HCT116 (cell line): Measurements from ENCODE around the gene C7orf33. TPM values are rescaled to one million over a fixed set of nuclear protein-coding genes. Genes with fewer than 3 reads are reported as not detected.

Experiments used
- ATAC-seq: fragments of 200-7000 bp; cut with Tn5 transposase; 2 replicates; pipeline ENCODE4 v1.9.1; 2020; ENCODE audit warnings: mild to moderate bottlenecking, moderate library complexity
- BruUV-seq: library from RNA; stranded (reverse); fragments of 400-500 nt; replicated peaks from 2 replicates; lab custom pipeline; 2021; lab: Mats Ljungman, UMichigan
- CTCF ChIA-PET: fragments of 300-600 bp; sonication (Branson Sonifier 250); formaldehyde crosslinking; loops from one replicate; lab custom pipeline; 2021; ENCODE audit warnings: antibody characterized with exemption; lab: Charles Lee
- POLR2A ChIA-PET: fragments of 300-600, 350-600 bp; sonication (Branson Sonifier 250); formaldehyde crosslinking; loops from one replicate; lab custom pipeline; 2021; ENCODE audit warnings: antibody characterized with exemption; lab: Charles Lee
- RAD21 ChIA-PET, 2 experiments: fragments of 300-600 bp; sonication (Branson Sonifier 250); formaldehyde crosslinking; loops; one replicate each; lab custom pipeline; 2023; ENCODE audit warnings: low total read pairs in 2 of 2; ENCODE audit not compliant: uncharacterized antibody in 2 of 2, unreplicated experiment in 2 of 2, low non-redundant PET in 1 of 2; lab: Charles Lee
- DNase-seq: peaks from one replicate; pipeline ENCODE4 v3.0.0-alpha.2; 2010; ENCODE audit warnings: low read depth, low spot score
- H2AFZ ChIP-seq: fragments of 200-600 bp; shearing (Covaris generic), sonication (generic); 2 replicates; pipeline ENCODE4 v1.6.1; 2017; ENCODE audit warnings: low read depth, mixed run types, mixed read lengths, antibody characterized with exemption, low read length; ENCODE audit not compliant: poor library complexity, severe bottlenecking
- H3K27ac ChIP-seq: 2 replicates; pipeline ENCODE4 v1.5.1; 2012; ENCODE audit warnings: low read depth, low read length
- H3K27me3 ChIP-seq: fragments of 200-600 bp; sonication (generic); 2 replicates; pipeline ENCODE4 v1.6.1; 2016; ENCODE audit warnings: mixed run types, low read length, mixed read lengths; ENCODE audit not compliant: insufficient read depth
- H3K36me3 ChIP-seq, 2 experiments: fragments of 200-500 bp in 1 of 2; fragments of 200-600 bp in 1 of 2; sonication (Bioruptor generic) in 1 of 2; sonication (generic) in 1 of 2; 2 replicates each; pipeline versions ENCODE4 v1.5.1 to v1.6.1; 2014 to 2016; ENCODE audit warnings: low read length in 2 of 2, inconsistent platforms in 1 of 2, mixed read lengths in 1 of 2, mixed run types in 1 of 2; ENCODE audit not compliant: insufficient read depth in 2 of 2, control insufficient read depth in 1 of 2
- H3K4me1 ChIP-seq, 2 experiments: fragments of 200-600 bp in 1 of 2; sonication (generic) in 1 of 2; 2 replicates each; pipeline versions ENCODE4 v1.5.1 to v1.6.1; 2012 to 2017; ENCODE audit warnings: low read length in 2 of 2, inconsistent platforms in 1 of 2, mild to moderate bottlenecking in 1 of 2, mixed read lengths in 1 of 2, mixed run types in 1 of 2, moderate library complexity in 1 of 2; ENCODE audit not compliant: insufficient read depth in 2 of 2, control insufficient read depth in 1 of 2
- H3K4me2 ChIP-seq: fragments of 200-600 bp; sonication (generic); 2 replicates; pipeline ENCODE4 v1.6.1; 2017; ENCODE audit warnings: mixed run types, low read length, mixed read lengths
- H3K4me3 ChIP-seq, 2 experiments: fragments of 200-600 bp in 1 of 2; sonication (generic) in 1 of 2; replicated peaks in 1 of 2; 2 replicates each; pipeline ENCODE4 v1.5.1; 2011 to 2016; ENCODE audit warnings: low read length in 2 of 2, control low read depth in 1 of 2, low read depth in 1 of 2, mild to moderate bottlenecking in 1 of 2, mixed read lengths in 1 of 2, mixed run types in 1 of 2
- H3K79me2 ChIP-seq: fragments of 200-600 bp; sonication (generic); 2 replicates; pipeline ENCODE4 v1.6.1; 2017; ENCODE audit warnings: mild to moderate bottlenecking, mixed run types, low read length, moderate library complexity, mixed read lengths; ENCODE audit not compliant: insufficient read depth
- H3K9ac ChIP-seq: fragments of 200-600 bp; sonication (generic); 2 replicates; pipeline ENCODE4 v1.6.1; 2016; ENCODE audit warnings: low read length, mixed read lengths
- H3K9me2 ChIP-seq: fragments of 200-600 bp; sonication (generic), shearing (Covaris generic); 2 replicates; pipeline ENCODE4 v1.6.1; 2017; ENCODE audit warnings: mixed run types, mild to moderate bottlenecking, moderate library complexity; ENCODE audit not compliant: insufficient read depth
- H3K9me3 ChIP-seq, 2 experiments: fragments of 200-500 bp in 1 of 2; fragments of 200-600 bp in 1 of 2; sonication (Bioruptor generic) in 1 of 2; sonication (generic) in 1 of 2; 2 replicates each; pipeline ENCODE4 v1.6.1; 2014 to 2017; ENCODE audit warnings: low read length in 2 of 2, mixed read lengths in 2 of 2, inconsistent platforms in 1 of 2, low read depth in 1 of 2, mild to moderate bottlenecking in 1 of 2, mixed run types in 1 of 2, moderate library complexity in 1 of 2; ENCODE audit not compliant: control insufficient read depth in 1 of 2, insufficient read depth in 1 of 2
- H4K20me1 ChIP-seq: fragments of 200-600 bp; sonication (generic), shearing (Covaris generic); 2 replicates; pipeline ENCODE4 v1.6.1; 2017; ENCODE audit warnings: mixed run types, mild to moderate bottlenecking, moderate library complexity; ENCODE audit not compliant: insufficient read depth
- CEBPB ChIP-seq: IDR thresholded peaks from 2 replicates; pipeline ENCODE4 v1.6.1; 2012; ENCODE audit warnings: low read depth
- CTCF ChIP-seq, 3 experiments: fragments of 200-600 bp in 1 of 3; sonication (generic) in 1 of 3; IDR thresholded peaks in 2 of 3; conservative IDR thresholded peaks in 1 of 3; 2 replicates each; pipeline ENCODE4 v1.5.1; 2012 to 2017; ENCODE audit warnings: low read depth in 2 of 3, low read length in 2 of 3, antibody characterized with exemption in 1 of 3, borderline replicate concordance in 1 of 3, control low read depth in 1 of 3, mild to moderate bottlenecking in 1 of 3, mixed read lengths in 1 of 3, mixed run types in 1 of 3, moderate library complexity in 1 of 3; ENCODE audit not compliant: insufficient read depth in 1 of 3
- EGR1 ChIP-seq: IDR thresholded peaks from 2 replicates; pipeline ENCODE4 v1.6.1; 2012; ENCODE audit warnings: low read depth
- ELF1 ChIP-seq: IDR thresholded peaks from 2 replicates; pipeline ENCODE4 v1.6.1; 2012; ENCODE audit warnings: low read depth, borderline replicate concordance
- EZH2phosphoT487 ChIP-seq: fragments of 200-600 bp; IDR thresholded peaks from 2 replicates; pipeline ENCODE4 v1.6.1; 2018; ENCODE audit warnings: antibody characterized with exemption, borderline replicate concordance
- FOSL1 ChIP-seq: IDR thresholded peaks from 2 replicates; pipeline ENCODE4 v1.6.1; 2012; ENCODE audit warnings: low read depth
- JUND ChIP-seq: IDR thresholded peaks from 2 replicates; pipeline ENCODE4 v1.6.1; 2012
- MAX ChIP-seq: IDR thresholded peaks from 2 replicates; pipeline ENCODE4 v1.6.1; 2012
- POLR2A ChIP-seq: IDR thresholded peaks from 2 replicates; pipeline ENCODE4 v1.7.0; 2011; ENCODE audit warnings: borderline replicate concordance; ENCODE audit not compliant: insufficient read depth, insufficient read length; ENCODE audit errors: extremely low read depth
- POLR2AphosphoS5 ChIP-seq: IDR thresholded peaks from 2 replicates; pipeline ENCODE4 v1.6.1; 2011; ENCODE audit warnings: mild to moderate bottlenecking, low read depth, low read length, moderate library complexity
- REST ChIP-seq: IDR thresholded peaks from 2 replicates; pipeline ENCODE4 v1.6.1; 2012; ENCODE audit warnings: low read depth
- SIN3A ChIP-seq: IDR thresholded peaks from 2 replicates; pipeline ENCODE4 v1.6.1; 2012; ENCODE audit warnings: low read depth
- SRF ChIP-seq: IDR thresholded peaks from 2 replicates; pipeline ENCODE4 v1.6.1; 2012; ENCODE audit warnings: low read depth
- YY1 ChIP-seq: IDR thresholded peaks from 2 replicates; pipeline ENCODE4 v1.6.1; 2011; ENCODE audit warnings: low read length, low read depth, moderate library complexity, mild to moderate bottlenecking; ENCODE audit not compliant: insufficient replicate concordance; ENCODE audit errors: extremely low read depth
- ZBTB33 ChIP-seq: IDR thresholded peaks from 2 replicates; pipeline ENCODE4 v1.6.1; 2011; ENCODE audit warnings: mild to moderate bottlenecking, low read length, moderate library complexity; ENCODE audit not compliant: insufficient replicate concordance; ENCODE audit errors: extremely low read depth
- ZFX ChIP-seq: fragments of 450-650 bp; IDR thresholded peaks from 2 replicates; pipeline ENCODE4 v1.6.1; 2017
- ZNF274 ChIP-seq: fragments of 200-500 bp; sonication (Bioruptor generic); IDR thresholded peaks from 2 replicates; pipeline ENCODE4 v1.6.1; 2014; ENCODE audit warnings: mild to moderate bottlenecking, low read depth, low read length, inconsistent platforms
- intact Hi-C: fragments of 100-400 bp; cut with micrococcal nuclease; formaldehyde crosslinking; loops from 2 replicates; pipeline ENCODE4 v1.10.0; 2022
- total RNA-seq: library from RNA; stranded (reverse); gene quantifications from one replicate; pipeline ENCODE4 v1.2.1, GENCODE V29; 2021; ENCODE audit not compliant: unreplicated experiment
- TF ChIP-seq, protein P1 (sequence below): IDR thresholded peaks from 2 replicates; pipeline ENCODE4 v1.6.1; 2012

Gene C7orf33
- total RNA-seq, 1 experiment from 2014 or later, result not detected

GRCh38 chr7:148558914-148559313 lies 31.7 kb upstream of the C7orf33 start:
- no peak overlapping the region for H2AFZ ChIP-seq
- no peaks in the 10 kb centered on the region for H4K20me1 ChIP-seq
- H3K27me3 ChIP-seq, result no peaks in the 10 kb centered on the region
- ChIA-PET CTCF (interaction anchor here (1.0 kb wide), 1 partner anchor 408 kb away, joined by 3 read pairs; no protein-coding TSS in a partner anchor), RAD21 (no interaction called here), POLR2A (no interaction called here)
- H3K9me2 ChIP-seq, result no peaks in the 10 kb centered on the region
- H3K4me1 ChIP-seq, result peaks cover 0 to 3% of the 10 kb centered on the region in 2 experiments; a peak in 1 of 4 replicates
- H3K79me2 ChIP-seq, result no peaks in the 10 kb centered on the region
- H3K4me2 ChIP-seq, result no peak overlapping the region
- no peak overlapping the region for H3K4me3 ChIP-seq
- intact Hi-C loops, result no loop called here
- BruUV-seq, result no TSS peak
- TF ChIP-seq ZNF274 (no peak), REST (no peak), SRF (no peak), EZH2phosphoT487 (no peak), POLR2AphosphoS5 (no peak), ELF1 (no peak), POLR2A (no peak), CEBPB (no peak), JUND (no peak), ZBTB33 (no peak), FOSL1 (no peak), MAX (no peak), ZFX (no peak), EGR1 (no peak), YY1 (no peak), CTCF (IDR thresholded peaks at IDR 0.05 in 2 of 3, conservative IDR thresholded peaks at IDR 0.05 in 1 of 3; ENCODE audit: borderline replicate concordance in 1 of 3, insufficient read depth in 1 of 3, low read depth in 2 of 3, low read length in 2 of 3) (no peak), SIN3A (no peak)
- TF ChIP-seq, protein P1, sequence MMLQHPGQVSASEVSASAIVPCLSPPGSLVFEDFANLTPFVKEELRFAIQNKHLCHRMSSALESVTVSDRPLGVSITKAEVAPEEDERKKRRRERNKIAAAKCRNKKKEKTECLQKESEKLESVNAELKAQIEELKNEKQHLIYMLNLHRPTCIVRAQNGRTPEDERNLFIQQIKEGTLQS, result no peak
- DNase-seq (no peak), ATAC-seq (no peak)
- no peaks in the 10 kb centered on the region for H3K9me3 ChIP-seq
- no peak overlapping the region for H3K27ac ChIP-seq
- H3K36me3 ChIP-seq, result no peaks in the 10 kb centered on the region
- no peak overlapping the region for H3K9ac ChIP-seq
